Measurements from ENCODE around the gene TRIM43.
"Not testable (repeated sequence)": the region's sequence is repeated elsewhere in the genome, so short reads cannot be mapped to it uniquely, and the experiment has no call there.

TRIM43 gene

GRCh38 chr2:95641787-95642186 is 50.0 kb downstream of the TRIM43 start:
- not testable (repeated sequence) for DNase-seq (ENCODE audit: low spot score)

GRCh38 chr2:95642360-95642759 is 50.6 kb downstream of the TRIM43 start:
- not testable (repeated sequence) for DNase-seq (ENCODE audit: low spot score)

- not testable (repeated sequence) for DNase-seq (ENCODE audit: low spot score)
Measured at GRCh38 chr2:95642951-95643350, 51.1 kb downstream of the TRIM43 start.

GRCh38 chr2:95645312-95645711 is 53.5 kb downstream of the TRIM43 start:
- DNase-seq (ENCODE audit: low spot score) = not testable (repeated sequence)

- not testable (repeated sequence) for DNase-seq (ENCODE audit: low spot score)
Measured at GRCh38 chr2:95646274-95646994, 54.6 kb downstream of the TRIM43 start.

- not testable (repeated sequence) for DNase-seq (ENCODE audit: low spot score)
Measured at GRCh38 chr2:95648894-95649544, 57.2 kb downstream of the TRIM43 start.

Measured in hematopoietic multipotent progenitor cell treated with erythropoietin and hydrocortisone succinate and interleukin-3 and kit ligand, for 17 days (in vitro differentiated cells).